Mesothelial cell of epicardium (in vitro differentiated cells): ENCODE results near the gene GBF1. TPM values are rescaled to one million over a fixed set of nuclear protein-coding genes. Genes with fewer than 3 reads are reported as not detected.

ENCODE experiments used
- DNase-seq, 2 experiments: peaks; one replicate each; pipeline ENCODE4 v3.0.0; 2021; ENCODE audit warnings: low spot score in 2 of 2; ENCODE audit not compliant: unreplicated experiment in 2 of 2
- H3K27ac Mint-ChIP-seq: 2 replicates; pipeline ENCODE4 v1.8.0; 2021; ENCODE audit warnings: mixed read lengths
- H3K27me3 Mint-ChIP-seq: 2 replicates; pipeline ENCODE4 v1.8.0; 2021; ENCODE audit warnings: low read depth, mixed read lengths
- H3K36me3 Mint-ChIP-seq: 2 replicates; pipeline ENCODE4 v1.8.0; 2021; ENCODE audit warnings: mixed read lengths
- H3K4me1 Mint-ChIP-seq: 2 replicates; pipeline ENCODE4 v1.8.0; 2021; ENCODE audit warnings: mixed read lengths
- H3K4me3 Mint-ChIP-seq: 2 replicates; pipeline ENCODE4 v1.8.0; 2021; ENCODE audit warnings: mild to moderate bottlenecking, moderate library complexity, mixed read lengths
- H3K9me3 Mint-ChIP-seq: 2 replicates; pipeline ENCODE4 v1.8.0; 2021; ENCODE audit warnings: mixed read lengths
- total RNA-seq: library from RNA; stranded (reverse); gene quantifications from 3 replicates; pipeline ENCODE4 v1.2.1, GENCODE V29; 2021
- TF ChIP-seq, protein P1 (sequence below): fragments of 200-600 bp; sonication (generic); IDR thresholded peaks from one replicate; pipeline ENCODE4 v1.5.0; 2021; ENCODE audit warnings: antibody characterized with exemption; ENCODE audit not compliant: unreplicated experiment

The GBF1 gene
- total RNA-seq, 1 donor from 2014 or later = 51.1 TPM

DNA sequence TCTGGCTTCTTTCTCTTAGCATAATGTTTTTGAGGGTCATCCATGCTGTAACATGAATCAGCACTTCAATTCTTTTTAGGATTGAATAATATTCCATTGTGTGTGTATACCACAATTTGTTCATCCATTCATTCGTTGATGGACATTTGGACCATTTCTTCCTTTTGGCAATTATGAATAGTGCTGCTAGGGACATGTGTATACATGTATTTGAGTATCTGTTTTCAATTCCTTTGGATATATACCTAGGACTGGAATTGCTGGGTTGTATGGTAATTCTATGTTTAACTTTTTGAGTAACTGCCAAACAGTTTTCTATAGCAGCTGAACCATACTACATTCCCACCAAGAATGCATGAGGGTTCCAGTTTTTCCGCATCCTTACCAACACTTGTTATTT, 39.2 kb downstream of the GBF1 start:
- H3K9me3 Mint-ChIP-seq = no peaks in the 10 kb centered on the region
- no peaks in the 10 kb centered on the region for H3K27me3 Mint-ChIP-seq
- no peak overlapping the region for H3K27ac Mint-ChIP-seq
- peaks cover 32% of the 10 kb centered on the region for H3K4me1 Mint-ChIP-seq
- TF ChIP-seq, protein P1, sequence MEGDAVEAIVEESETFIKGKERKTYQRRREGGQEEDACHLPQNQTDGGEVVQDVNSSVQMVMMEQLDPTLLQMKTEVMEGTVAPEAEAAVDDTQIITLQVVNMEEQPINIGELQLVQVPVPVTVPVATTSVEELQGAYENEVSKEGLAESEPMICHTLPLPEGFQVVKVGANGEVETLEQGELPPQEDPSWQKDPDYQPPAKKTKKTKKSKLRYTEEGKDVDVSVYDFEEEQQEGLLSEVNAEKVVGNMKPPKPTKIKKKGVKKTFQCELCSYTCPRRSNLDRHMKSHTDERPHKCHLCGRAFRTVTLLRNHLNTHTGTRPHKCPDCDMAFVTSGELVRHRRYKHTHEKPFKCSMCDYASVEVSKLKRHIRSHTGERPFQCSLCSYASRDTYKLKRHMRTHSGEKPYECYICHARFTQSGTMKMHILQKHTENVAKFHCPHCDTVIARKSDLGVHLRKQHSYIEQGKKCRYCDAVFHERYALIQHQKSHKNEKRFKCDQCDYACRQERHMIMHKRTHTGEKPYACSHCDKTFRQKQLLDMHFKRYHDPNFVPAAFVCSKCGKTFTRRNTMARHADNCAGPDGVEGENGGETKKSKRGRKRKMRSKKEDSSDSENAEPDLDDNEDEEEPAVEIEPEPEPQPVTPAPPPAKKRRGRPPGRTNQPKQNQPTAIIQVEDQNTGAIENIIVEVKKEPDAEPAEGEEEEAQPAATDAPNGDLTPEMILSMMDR = no peak
- H3K36me3 Mint-ChIP-seq = peaks cover 4% of the 10 kb centered on the region
- H3K4me3 Mint-ChIP-seq = no peak overlapping the region
- DNase-seq = no peak

DNA sequence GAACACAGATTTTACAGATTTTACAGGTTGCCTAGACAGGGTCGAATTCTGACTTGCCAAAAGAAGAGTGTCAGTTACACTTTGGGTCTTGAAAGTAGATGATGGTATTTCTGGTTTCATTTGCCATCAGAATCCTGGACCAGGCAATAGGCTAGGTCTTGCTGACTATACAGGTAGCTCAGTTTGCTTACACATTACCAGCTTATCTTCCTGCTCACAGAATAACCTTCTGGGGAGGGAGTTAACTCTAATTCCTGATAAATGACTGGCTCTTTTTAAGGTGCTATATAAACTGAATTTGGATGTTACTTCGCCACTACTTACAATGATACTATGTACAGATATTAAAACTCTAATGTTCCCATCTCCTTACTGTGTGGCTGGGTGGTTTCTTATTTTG, 39.8 kb downstream of the GBF1 start:
- H3K4me1 Mint-ChIP-seq = peaks cover 26% of the 10 kb centered on the region
- peaks cover 4% of the 10 kb centered on the region for H3K36me3 Mint-ChIP-seq
- no peak for DNase-seq
- TF ChIP-seq, protein P1 = no peak
- no peaks in the 10 kb centered on the region for H3K27me3 Mint-ChIP-seq
- H3K4me3 Mint-ChIP-seq = no peak overlapping the region
- H3K9me3 Mint-ChIP-seq = no peaks in the 10 kb centered on the region
- no peak overlapping the region for H3K27ac Mint-ChIP-seq

DNA sequence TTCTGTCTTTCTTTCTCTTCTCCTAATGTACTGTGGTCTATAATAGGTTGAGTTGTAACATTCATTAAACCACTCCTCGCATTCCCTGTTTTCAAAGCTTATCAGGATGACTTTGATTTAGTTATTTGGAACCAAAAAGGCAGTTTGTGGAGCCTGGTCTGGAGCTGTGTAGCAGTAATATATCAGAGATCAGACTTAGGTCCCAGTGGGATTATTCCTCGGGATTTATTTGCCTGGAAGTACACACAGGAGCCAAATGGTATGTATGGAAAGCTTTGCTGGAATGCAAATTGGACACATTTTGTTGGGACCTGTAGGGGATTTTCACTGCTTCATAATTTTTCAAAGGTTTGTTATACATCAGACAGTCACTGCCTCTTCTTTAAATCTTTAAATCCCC, 40.9 kb downstream of the GBF1 start:
- Mint-ChIP-seq H3K4me3 (no peak overlapping the region), H3K27me3 (no peaks in the 10 kb centered on the region)

DNA sequence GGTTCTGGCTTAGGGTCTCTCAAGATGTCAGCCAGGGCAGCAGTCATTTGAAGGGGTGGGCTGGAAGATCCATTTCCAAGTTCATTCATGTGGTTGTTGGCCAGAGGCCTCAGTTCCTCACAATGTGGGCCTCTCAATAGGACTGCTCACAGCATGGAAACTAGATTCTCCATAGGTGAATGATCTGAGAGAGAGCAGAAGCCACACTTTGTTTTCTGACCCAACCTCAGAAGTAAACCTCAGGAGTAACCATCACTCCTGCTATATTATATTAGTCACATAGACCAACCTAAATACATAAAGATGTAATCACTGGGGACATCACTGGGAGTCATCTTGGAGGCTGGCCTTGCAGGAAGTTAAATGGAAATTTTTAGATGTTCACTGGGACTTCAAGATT, 42.2 kb downstream of the GBF1 start:
- Mint-ChIP-seq H3K27me3 (no peaks in the 10 kb centered on the region), H3K4me1 (peaks cover 17% of the 10 kb centered on the region), H3K36me3 (peaks cover 4% of the 10 kb centered on the region), H3K4me3 (no peak overlapping the region), H3K9me3 (no peaks in the 10 kb centered on the region), H3K27ac (no peak overlapping the region)
- no peak for DNase-seq
- TF ChIP-seq, protein P1 = no peak

More for the DNA sequence above, 40.9 kb downstream of the GBF1 start:
- Mint-ChIP-seq H3K36me3 (peaks cover 4% of the 10 kb centered on the region), H3K27ac (no peak overlapping the region), H3K9me3 (no peaks in the 10 kb centered on the region), H3K4me1 (peaks cover 17% of the 10 kb centered on the region)
- TF ChIP-seq, protein P1 = no peak
- DNase-seq = no peak

DNA sequence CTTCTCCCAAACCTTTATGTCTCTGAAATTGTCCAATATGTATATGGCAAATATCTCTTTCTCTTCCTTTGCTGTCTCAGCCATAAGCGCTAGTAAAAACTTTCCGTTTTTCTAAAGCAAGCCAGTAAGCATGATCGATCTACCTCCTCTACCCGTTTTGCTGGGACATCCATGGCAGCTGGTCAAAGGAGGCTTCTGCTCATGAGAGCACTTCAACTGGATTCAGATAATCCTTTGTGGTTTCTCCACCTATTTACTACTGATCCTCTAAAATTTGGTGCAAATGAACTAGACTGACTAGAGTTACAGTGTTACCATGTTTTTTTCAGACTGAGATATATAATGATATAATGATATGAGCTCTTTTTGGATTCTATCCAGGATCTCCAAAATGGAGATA, 42.7 kb downstream of the GBF1 start:
- H3K36me3 Mint-ChIP-seq = peaks cover 4% of the 10 kb centered on the region
- TF ChIP-seq, protein P1 = no peak
- H3K27me3 Mint-ChIP-seq = no peaks in the 10 kb centered on the region
- no peak overlapping the region for H3K4me3 Mint-ChIP-seq
- DNase-seq = no peak
- peaks cover 17% of the 10 kb centered on the region for H3K4me1 Mint-ChIP-seq
- no peaks in the 10 kb centered on the region for H3K9me3 Mint-ChIP-seq
- H3K27ac Mint-ChIP-seq = no peak overlapping the region

DNA sequence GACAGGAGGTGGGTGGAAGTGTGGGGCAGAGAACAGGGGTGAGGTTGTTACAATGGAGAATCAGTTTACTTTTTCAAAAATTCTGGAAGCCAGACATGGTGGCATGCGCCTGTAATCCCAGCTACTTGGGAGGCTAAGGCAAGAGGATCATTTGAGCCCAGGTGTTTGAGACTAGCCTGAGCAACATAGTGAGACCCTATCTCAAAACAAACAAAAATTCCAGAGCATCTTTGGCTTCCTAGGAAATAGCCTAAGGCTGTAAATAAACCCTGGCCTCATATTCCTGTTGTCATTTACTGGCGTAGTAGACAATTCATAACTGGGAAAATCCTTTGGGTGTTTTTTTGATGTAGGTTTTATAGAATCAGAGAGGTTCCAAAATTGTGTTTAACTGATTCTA, 44.0 kb downstream of the GBF1 start:
- TF ChIP-seq, protein P1 = no peak
- Mint-ChIP-seq H3K36me3 (peaks cover 4% of the 10 kb centered on the region), H3K27ac (no peak overlapping the region), H3K27me3 (no peaks in the 10 kb centered on the region), H3K4me3 (no peak overlapping the region), H3K9me3 (no peaks in the 10 kb centered on the region), H3K4me1 (peaks cover 8% of the 10 kb centered on the region)
- DNase-seq = no peak
